OCI-LY3 (cell line): ENCODE measurements around the gene SLCO4A1.

Experiments
- H2AFZ ChIP-seq: fragments of 200-600, 300-600 bp; shearing (Covaris generic); 2 replicates; pipeline ENCODE4 v1.6.0; 2014; ENCODE audit warnings: antibody characterized with exemption, low read depth, low read length
- H3K27ac ChIP-seq: fragments of 200-600, 300-600 bp; sonication (generic); 2 replicates; pipeline ENCODE4 v1.5.1; 2014; ENCODE audit warnings: mild to moderate bottlenecking, low read length, moderate library complexity, mixed read lengths
- H3K27me3 ChIP-seq: fragments of 200-600, 300-600 bp; sonication (generic); 2 replicates; pipeline ENCODE4 v1.6.1; 2014; ENCODE audit warnings: low read depth, low read length, mixed read lengths
- H3K36me3 ChIP-seq: fragments of 200-600, 300-600 bp; sonication (generic); replicated peaks from 2 replicates; pipeline ENCODE3; 2014; ENCODE audit warnings: low read depth, low read length, mixed read lengths
- H3K4me1 ChIP-seq: fragments of 300-600, 200-600 bp; sonication (generic); 2 replicates; pipeline ENCODE4 v1.6.1; 2014; ENCODE audit warnings: low read length, mixed read lengths
- H3K4me2 ChIP-seq: fragments of 200-600, 300-600 bp; sonication (generic); 2 replicates; pipeline ENCODE4 v1.6.1; 2014; ENCODE audit warnings: low read length, mixed read lengths
- H3K4me3 ChIP-seq: fragments of 300-600, 200-600 bp; sonication (generic); 2 replicates; pipeline ENCODE4 v1.5.1; 2014; ENCODE audit warnings: antibody characterized with exemption, mild to moderate bottlenecking, low read length, moderate library complexity
- H3K79me2 ChIP-seq: fragments of 300-600, 200-600 bp; shearing (Covaris generic); 2 replicates; pipeline ENCODE4 v1.6.1; 2014; ENCODE audit warnings: mild to moderate bottlenecking, low read length, mixed read lengths
- H3K9ac ChIP-seq: fragments of 300-600, 200-600 bp; shearing (Covaris generic); 2 replicates; pipeline ENCODE4 v1.6.0; 2014; ENCODE audit warnings: mild to moderate bottlenecking, low read length, moderate library complexity
- H3K9me3 ChIP-seq: fragments of 200-600, 300-600 bp; shearing (Covaris generic); 2 replicates; pipeline ENCODE4 v1.6.1; 2014; ENCODE audit warnings: low read length, mixed read lengths; ENCODE audit not compliant: insufficient read depth
- H4K20me1 ChIP-seq: fragments of 200-600, 300-600 bp; sonication (generic); 2 replicates; pipeline ENCODE4 v1.6.1; 2016; ENCODE audit warnings: low read length, mixed read lengths; ENCODE audit not compliant: insufficient read depth
- CTCF ChIP-seq: fragments of 200-600, 300-600 bp; sonication (generic); IDR thresholded peaks from 2 replicates; pipeline ENCODE4 v1.5.1; 2014; ENCODE audit warnings: antibody characterized with exemption, low read length, low read depth
- EZH2phosphoT487 ChIP-seq: fragments of 200-600 bp; shearing (Covaris generic); IDR thresholded peaks from 2 replicates; pipeline ENCODE4 v1.6.1; 2018; ENCODE audit warnings: antibody characterized with exemption, mixed run types, low read depth

The SLCO4A1 gene

DNA sequence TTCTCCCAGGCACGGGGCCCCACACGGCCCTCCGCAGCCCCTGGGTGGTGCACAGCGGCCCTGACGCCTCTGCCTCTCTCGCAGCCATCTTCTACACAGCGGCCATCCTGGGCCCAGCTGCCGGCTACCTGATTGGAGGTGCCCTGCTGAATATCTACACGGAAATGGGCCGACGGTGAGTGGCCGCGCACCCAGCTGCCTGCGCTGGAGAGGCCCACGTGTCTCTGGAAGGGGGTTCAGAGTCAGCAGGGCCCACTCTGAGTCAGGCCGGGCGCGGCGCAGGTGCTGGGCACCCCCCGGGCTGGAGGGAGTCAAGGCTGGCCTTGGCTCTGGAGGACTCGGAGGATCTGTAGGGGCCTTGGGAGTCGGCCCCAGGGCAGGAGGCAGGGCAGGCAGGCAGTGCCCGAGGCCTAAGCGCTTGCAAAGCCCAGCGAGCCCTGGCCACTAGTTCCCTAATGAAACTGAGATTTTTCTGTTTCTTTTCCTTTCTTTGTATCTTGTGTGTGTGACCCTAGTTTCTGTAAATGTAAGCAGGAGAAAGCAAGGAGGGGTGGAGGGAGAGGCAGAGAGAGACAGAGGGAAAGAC lies 16.4 kb downstream of the SLCO4A1 start:
- peaks cover 11% of the 10 kb centered on the region for H3K36me3 ChIP-seq
- H3K27ac ChIP-seq = no peak overlapping the region
- peaks cover 29% of the 10 kb centered on the region for H3K79me2 ChIP-seq
- H3K4me3 ChIP-seq = no peak overlapping the region
- H3K4me1 ChIP-seq = no peaks in the 10 kb centered on the region
- no peaks in the 10 kb centered on the region for H3K9me3 ChIP-seq
- peaks cover 40% of the 10 kb centered on the region for H4K20me1 ChIP-seq
- no peak overlapping the region for H2AFZ ChIP-seq
- H3K9ac ChIP-seq = no peak overlapping the region
- no peak overlapping the region for H3K4me2 ChIP-seq
- H3K27me3 ChIP-seq = no peaks in the 10 kb centered on the region
- TF ChIP-seq CTCF (no peak), EZH2phosphoT487 (no peak)

GRCh38 chr20:62659488-62660239 lies 17.4 kb downstream of the SLCO4A1 start:
- Histone ChIP-seq H3K4me3 (no peak overlapping the region), H3K4me1 (no peaks in the 10 kb centered on the region), H4K20me1 (peaks cover 31% of the 10 kb centered on the region), H3K27ac (no peak overlapping the region), H3K9ac (no peak overlapping the region), H3K27me3 (no peaks in the 10 kb centered on the region), H3K4me2 (no peak overlapping the region), H3K9me3 (no peaks in the 10 kb centered on the region), H3K79me2 (peaks cover 21% of the 10 kb centered on the region), H3K36me3 (peaks cover 11% of the 10 kb centered on the region), H2AFZ (no peak overlapping the region)
- TF ChIP-seq CTCF (no peak), EZH2phosphoT487 (no peak)

DNA sequence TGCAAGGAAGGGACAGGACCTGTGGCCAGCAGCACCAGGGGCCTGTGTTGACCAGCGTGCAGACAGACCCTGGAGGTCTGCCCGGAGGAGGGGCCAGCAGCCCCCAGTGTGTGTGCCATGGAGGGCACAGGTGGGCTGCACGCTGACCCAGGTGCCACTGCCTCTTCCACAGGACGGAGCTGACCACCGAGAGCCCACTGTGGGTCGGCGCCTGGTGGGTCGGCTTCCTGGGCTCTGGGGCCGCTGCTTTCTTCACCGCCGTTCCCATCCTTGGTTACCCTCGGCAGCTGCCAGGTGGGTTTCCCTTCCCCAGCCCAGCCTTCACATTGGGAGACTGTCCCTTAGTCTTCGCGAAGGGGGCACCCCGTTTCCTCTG lies 17.9 kb downstream of the SLCO4A1 start:
- no peak overlapping the region for H3K4me3 ChIP-seq
- no peak overlapping the region for H3K9ac ChIP-seq
- H3K79me2 ChIP-seq = peaks cover 18% of the 10 kb centered on the region; the same call in 1 of the 2 replicates
- no peaks in the 10 kb centered on the region for H3K4me1 ChIP-seq
- no peak overlapping the region for H3K27ac ChIP-seq
- no peak overlapping the region for H2AFZ ChIP-seq
- no peak overlapping the region for H3K4me2 ChIP-seq
- H4K20me1 ChIP-seq = peaks cover 28% of the 10 kb centered on the region
- H3K36me3 ChIP-seq = peaks cover 15% of the 10 kb centered on the region
- H3K9me3 ChIP-seq = no peaks in the 10 kb centered on the region
- H3K27me3 ChIP-seq = no peaks in the 10 kb centered on the region
- TF ChIP-seq EZH2phosphoT487 (no peak), CTCF (no peak)

- Histone ChIP-seq H3K9me3 (no peaks in the 10 kb centered on the region), H4K20me1 (peaks cover 25% of the 10 kb centered on the region), H3K4me2 (no peak overlapping the region), H3K36me3 (peaks cover 16% of the 10 kb centered on the region), H3K9ac (no peak overlapping the region), H3K4me3 (no peak overlapping the region), H3K4me1 (no peaks in the 10 kb centered on the region), H3K27ac (no peak overlapping the region), H3K27me3 (no peaks in the 10 kb centered on the region), H3K79me2 (peaks cover 14% of the 10 kb centered on the region; the same call in 1 of the 2 replicates), H2AFZ (no peak overlapping the region)
- TF ChIP-seq EZH2phosphoT487 = no peak
- no peak for TF ChIP-seq CTCF
Measured at GRCh38 chr20:62660768-62661167, 18.5 kb downstream of the SLCO4A1 start.
